Measurements from ENCODE around the gene FAAP20.

DNA sequence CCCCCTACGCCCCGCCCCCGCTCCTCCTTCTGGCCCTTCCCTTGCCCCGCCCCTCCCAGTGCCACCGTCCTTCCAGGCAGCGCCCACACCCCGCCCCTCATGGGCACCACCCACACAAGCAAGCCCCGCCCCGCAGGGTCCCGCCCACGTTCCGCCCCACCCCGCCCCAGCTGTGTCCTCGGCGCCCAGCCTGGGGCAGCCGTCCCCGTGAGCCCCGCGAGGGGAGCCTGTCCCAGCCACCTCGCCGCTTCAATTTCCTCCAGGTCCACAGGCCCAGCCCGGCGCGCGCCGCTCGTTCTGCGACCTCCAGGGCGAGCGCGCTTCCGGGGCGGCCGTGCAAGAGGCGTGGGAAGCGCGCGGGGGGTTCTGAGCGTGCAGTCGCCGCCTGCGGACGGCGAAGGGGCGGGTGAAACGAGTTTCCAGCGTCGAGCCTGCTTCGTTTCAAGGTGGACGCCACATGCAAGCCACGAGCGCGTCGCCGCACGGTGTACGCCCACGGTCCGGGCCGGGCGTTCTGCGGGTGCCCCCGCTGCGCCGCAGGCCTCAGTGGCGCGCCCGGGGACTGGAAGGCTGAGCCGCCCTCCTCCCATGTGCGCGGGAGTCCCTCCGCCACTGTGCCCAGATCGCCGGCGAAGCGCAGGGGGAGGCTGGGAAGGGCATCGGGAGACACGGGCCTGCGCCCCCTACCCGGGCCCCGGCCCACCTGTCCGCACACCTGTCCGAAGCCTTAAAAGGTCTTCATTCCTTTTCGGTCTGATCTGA lies 10.8 kb upstream of the FAAP20 start:
- no peak for TF ChIP-seq EZH2 (IDR thresholded peaks at IDR 0.05; ENCODE audit: borderline replicate concordance, low read length)
- TF ChIP-seq, protein P1, sequence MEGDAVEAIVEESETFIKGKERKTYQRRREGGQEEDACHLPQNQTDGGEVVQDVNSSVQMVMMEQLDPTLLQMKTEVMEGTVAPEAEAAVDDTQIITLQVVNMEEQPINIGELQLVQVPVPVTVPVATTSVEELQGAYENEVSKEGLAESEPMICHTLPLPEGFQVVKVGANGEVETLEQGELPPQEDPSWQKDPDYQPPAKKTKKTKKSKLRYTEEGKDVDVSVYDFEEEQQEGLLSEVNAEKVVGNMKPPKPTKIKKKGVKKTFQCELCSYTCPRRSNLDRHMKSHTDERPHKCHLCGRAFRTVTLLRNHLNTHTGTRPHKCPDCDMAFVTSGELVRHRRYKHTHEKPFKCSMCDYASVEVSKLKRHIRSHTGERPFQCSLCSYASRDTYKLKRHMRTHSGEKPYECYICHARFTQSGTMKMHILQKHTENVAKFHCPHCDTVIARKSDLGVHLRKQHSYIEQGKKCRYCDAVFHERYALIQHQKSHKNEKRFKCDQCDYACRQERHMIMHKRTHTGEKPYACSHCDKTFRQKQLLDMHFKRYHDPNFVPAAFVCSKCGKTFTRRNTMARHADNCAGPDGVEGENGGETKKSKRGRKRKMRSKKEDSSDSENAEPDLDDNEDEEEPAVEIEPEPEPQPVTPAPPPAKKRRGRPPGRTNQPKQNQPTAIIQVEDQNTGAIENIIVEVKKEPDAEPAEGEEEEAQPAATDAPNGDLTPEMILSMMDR (IDR thresholded peaks at IDR 0.05; ENCODE audit: low read length), result no peak

Data from OCI-LY1 (cell line).